Smooth muscle cell (in vitro differentiated cells): ENCODE results near the gene PRSS21. TPM values are rescaled to one million over a fixed set of nuclear protein-coding genes. Genes with fewer than 3 reads are reported as not detected.

ENCODE experiments used
- DNase-seq: peaks from one replicate; lab custom pipeline; 2025; ENCODE audit not compliant: unreplicated experiment; lab: John Stamatoyannopoulos, UW
- H2AFZ ChIP-seq: fragments of 200-600 bp; sonication (generic); 2 replicates; pipeline ENCODE4 v1.6.0; 2016; ENCODE audit warnings: antibody characterized with exemption, low read depth, mild to moderate bottlenecking
- H3F3A ChIP-seq: fragments of 200-600 bp; sonication (generic); 2 replicates; pipeline ENCODE4 v1.6.0; 2017; ENCODE audit warnings: antibody characterized with exemption, low read depth
- H3K27ac ChIP-seq: fragments of 200-600 bp; sonication (generic); 2 replicates; pipeline ENCODE4 v1.5.1; 2016; ENCODE audit warnings: low read depth, mild to moderate bottlenecking
- H3K27me3 ChIP-seq: fragments of 200-600 bp; sonication (generic); 2 replicates; pipeline ENCODE4 v1.6.1; 2016; ENCODE audit warnings: low read depth, mild to moderate bottlenecking
- H3K36me3 ChIP-seq: fragments of 200-600 bp; sonication (generic); 2 replicates; pipeline ENCODE4 v1.5.1; 2016; ENCODE audit warnings: low read depth
- H3K4me1 ChIP-seq: fragments of 200-600 bp; sonication (generic); 2 replicates; pipeline ENCODE4 v1.5.1; 2016; ENCODE audit warnings: low read depth
- H3K4me2 ChIP-seq: fragments of 200-600 bp; sonication (generic); 2 replicates; pipeline ENCODE4 v1.6.0; 2016; ENCODE audit warnings: mild to moderate bottlenecking
- H3K4me3 ChIP-seq: fragments of 200-600 bp; sonication (generic); 2 replicates; pipeline ENCODE4 v1.5.1; 2016; ENCODE audit warnings: mild to moderate bottlenecking
- H3K79me2 ChIP-seq: fragments of 200-600 bp; sonication (generic); 2 replicates; pipeline ENCODE4 v1.6.0; 2016; ENCODE audit warnings: low read depth, mild to moderate bottlenecking
- H3K9ac ChIP-seq: fragments of 200-600 bp; sonication (generic); 2 replicates; pipeline ENCODE4 v1.6.0; 2016; ENCODE audit warnings: low read depth
- H3K9me3 ChIP-seq: fragments of 200-600 bp; sonication (generic); replicated peaks from 2 replicates; pipeline ENCODE4 v1.5.1; 2016; ENCODE audit warnings: low read depth
- H4K20me1 ChIP-seq: fragments of 200-600 bp; sonication (generic); 2 replicates; pipeline ENCODE4 v1.6.0; 2016; ENCODE audit warnings: low read depth
- WGBS: methylation state at CpG from one replicate; pipeline ENCODE4 v1.1.7; 2016; ENCODE audit warnings: low lambda C conversion rate; 5-methylcytosine and 5-hydroxymethylcytosine counted together
- polyA plus RNA-seq: library from polyadenylated mRNA; unstranded; fragments of >200 nt; fragmentation: Nextera tagmentation; extraction: Ambion mirVana; gene quantifications from 2 replicates; pipeline ENCODE4 v1.2.1, GENCODE V29; 2016
- total RNA-seq: library from RNA; depleted of rRNA; stranded (reverse); fragments of >200 nt; gene quantifications from 2 replicates; pipeline ENCODE4 v1.2.3, GENCODE V29; 2014
- TF ChIP-seq, protein P1 (sequence below): fragments of 200-600 bp; sonication (generic); IDR thresholded peaks from 2 replicates; pipeline ENCODE4 v1.5.1; 2017; ENCODE audit warnings: borderline replicate concordance, mild to moderate bottlenecking, antibody characterized with exemption; ENCODE audit not compliant: insufficient read depth, poor library complexity, severe bottlenecking

The PRSS21 gene
- total and polyA plus RNA-seq, 2 experiments from 2014 or later, result not detected

DNA sequence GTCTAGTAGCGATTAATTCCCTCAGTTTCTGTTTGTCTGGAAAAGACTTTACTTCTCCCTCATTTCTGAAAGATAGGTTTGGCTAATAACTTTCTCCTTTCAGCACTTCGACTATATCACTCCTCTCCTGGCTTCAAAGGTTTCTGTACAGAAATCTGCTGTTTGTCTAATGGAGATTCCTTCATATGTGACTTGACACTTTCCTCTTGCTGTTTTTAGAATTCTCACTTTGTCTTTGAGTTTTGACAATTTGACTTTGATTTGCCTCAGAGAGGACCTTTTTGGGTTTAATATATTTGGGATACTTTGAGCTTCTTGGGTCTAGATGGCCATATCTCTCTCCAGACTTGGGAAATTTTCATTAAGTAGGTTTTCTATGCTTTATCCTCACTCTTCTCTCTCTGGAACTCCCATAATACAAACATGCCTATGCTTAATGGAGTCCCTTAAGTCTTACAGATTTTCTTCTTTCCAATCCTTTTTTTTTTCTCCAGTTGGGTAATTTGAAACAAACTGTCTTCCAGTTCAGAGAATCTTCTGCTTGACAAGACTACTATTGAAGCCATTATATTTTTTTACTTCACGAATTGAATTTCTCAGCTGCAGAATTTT, 7.8 kb upstream of the PRSS21 start:
- Histone ChIP-seq H3K9ac (no peak overlapping the region), H4K20me1 (no peaks in the 10 kb centered on the region), H3F3A (no peaks in the 10 kb centered on the region), H3K27ac (no peak overlapping the region), H3K4me2 (no peak overlapping the region), H3K4me3 (no peak overlapping the region), H3K4me1 (no peaks in the 10 kb centered on the region), H3K27me3 (no peaks in the 10 kb centered on the region), H3K9me3 (no peaks in the 10 kb centered on the region), H2AFZ (no peak overlapping the region), H3K36me3 (no peaks in the 10 kb centered on the region), H3K79me2 (no peaks in the 10 kb centered on the region)
- DNase-seq, result no peak
- WGBS, result 84% methylated on average over 3 of the region's 3 CpGs
- TF ChIP-seq, protein P1, sequence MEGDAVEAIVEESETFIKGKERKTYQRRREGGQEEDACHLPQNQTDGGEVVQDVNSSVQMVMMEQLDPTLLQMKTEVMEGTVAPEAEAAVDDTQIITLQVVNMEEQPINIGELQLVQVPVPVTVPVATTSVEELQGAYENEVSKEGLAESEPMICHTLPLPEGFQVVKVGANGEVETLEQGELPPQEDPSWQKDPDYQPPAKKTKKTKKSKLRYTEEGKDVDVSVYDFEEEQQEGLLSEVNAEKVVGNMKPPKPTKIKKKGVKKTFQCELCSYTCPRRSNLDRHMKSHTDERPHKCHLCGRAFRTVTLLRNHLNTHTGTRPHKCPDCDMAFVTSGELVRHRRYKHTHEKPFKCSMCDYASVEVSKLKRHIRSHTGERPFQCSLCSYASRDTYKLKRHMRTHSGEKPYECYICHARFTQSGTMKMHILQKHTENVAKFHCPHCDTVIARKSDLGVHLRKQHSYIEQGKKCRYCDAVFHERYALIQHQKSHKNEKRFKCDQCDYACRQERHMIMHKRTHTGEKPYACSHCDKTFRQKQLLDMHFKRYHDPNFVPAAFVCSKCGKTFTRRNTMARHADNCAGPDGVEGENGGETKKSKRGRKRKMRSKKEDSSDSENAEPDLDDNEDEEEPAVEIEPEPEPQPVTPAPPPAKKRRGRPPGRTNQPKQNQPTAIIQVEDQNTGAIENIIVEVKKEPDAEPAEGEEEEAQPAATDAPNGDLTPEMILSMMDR, result no peak

DNA sequence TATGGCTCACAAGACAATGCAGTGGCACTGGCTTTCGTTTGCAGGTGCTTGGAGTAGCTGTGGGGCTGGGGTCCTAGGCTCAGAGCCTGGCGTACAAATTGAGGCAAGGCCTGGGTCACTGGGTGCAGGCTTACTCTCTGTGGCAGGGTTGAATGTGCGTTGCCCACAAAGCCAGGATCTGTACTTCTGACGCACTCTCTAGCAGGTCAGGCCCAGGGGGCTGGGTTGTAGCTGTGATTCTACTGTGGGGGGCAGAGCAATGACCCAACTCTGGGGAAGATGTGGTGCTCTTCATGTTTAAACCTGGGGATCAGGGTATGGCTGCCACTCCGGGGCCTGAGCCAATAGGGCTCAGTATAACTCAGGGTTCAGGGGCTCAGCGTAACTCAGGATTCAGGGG, 6.4 kb upstream of the PRSS21 start:
- no peak overlapping the region for H3K4me2 ChIP-seq
- no peak for DNase-seq
- WGBS, result 90% methylated on average over 6 of the region's 6 CpGs

DNA sequence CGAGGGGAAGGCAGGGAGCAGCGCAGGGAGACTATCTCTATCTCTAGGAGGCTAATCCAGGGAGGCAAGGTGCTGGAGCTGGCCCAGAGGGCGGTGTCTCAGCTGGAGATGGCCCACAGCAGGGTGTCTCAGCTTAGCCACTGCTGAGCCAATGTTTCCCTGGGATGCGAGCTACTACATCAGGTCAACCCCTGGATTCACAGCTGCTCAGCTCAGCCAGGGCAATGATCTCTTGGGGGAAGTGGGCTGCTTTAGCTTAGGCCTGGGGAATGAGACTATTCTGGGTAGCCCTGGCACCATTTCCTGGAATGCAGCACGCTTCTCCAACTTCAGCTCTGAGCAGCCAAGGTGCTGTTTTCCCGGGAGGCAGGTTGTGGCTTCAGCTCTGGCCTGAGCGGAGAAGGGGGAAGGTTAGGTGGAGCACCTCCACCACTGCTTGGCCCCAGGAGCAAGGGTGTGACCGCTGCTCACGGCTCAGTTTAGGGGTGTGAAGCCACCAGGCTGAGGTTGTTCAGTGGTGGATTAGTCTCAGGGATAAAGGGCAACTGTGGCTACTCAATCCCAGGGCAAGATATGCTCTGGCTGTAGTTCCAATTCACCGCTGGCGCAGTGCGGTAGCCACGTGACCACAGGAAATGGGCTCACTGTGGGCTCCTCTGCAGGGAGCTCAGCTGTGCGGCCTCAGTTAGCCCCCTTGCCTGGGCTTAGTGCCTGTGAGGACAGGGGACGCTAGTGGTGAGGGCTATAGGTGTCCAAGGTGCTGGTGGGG, 5.2 kb upstream of the PRSS21 start:
- H3K36me3 ChIP-seq, result no peaks in the 10 kb centered on the region
- H4K20me1 ChIP-seq, result no peaks in the 10 kb centered on the region
- H3K4me3 ChIP-seq, result no peak overlapping the region
- WGBS, result 80% methylated on average over 15 of the region's 15 CpGs
- H3K9me3 ChIP-seq, result no peaks in the 10 kb centered on the region
- no peak overlapping the region for H3K4me2 ChIP-seq
- no peak overlapping the region for H3K9ac ChIP-seq
- no peak for DNase-seq
- TF ChIP-seq, protein P1, result no peak
- H2AFZ ChIP-seq, result no peak overlapping the region
- no peaks in the 10 kb centered on the region for H3K4me1 ChIP-seq
- no peaks in the 10 kb centered on the region for H3F3A ChIP-seq
- no peak overlapping the region for H3K27ac ChIP-seq
- H3K79me2 ChIP-seq, result no peaks in the 10 kb centered on the region
- H3K27me3 ChIP-seq, result no peaks in the 10 kb centered on the region

More for the DNA sequence above, 6.4 kb upstream of the PRSS21 start:
- Histone ChIP-seq H3K27ac (no peak overlapping the region), H3K4me1 (no peaks in the 10 kb centered on the region), H2AFZ (no peak overlapping the region), H3K9me3 (no peaks in the 10 kb centered on the region), H3K79me2 (no peaks in the 10 kb centered on the region), H4K20me1 (no peaks in the 10 kb centered on the region), H3K36me3 (no peaks in the 10 kb centered on the region), H3F3A (no peaks in the 10 kb centered on the region), H3K4me3 (no peak overlapping the region), H3K27me3 (no peaks in the 10 kb centered on the region), H3K9ac (no peak overlapping the region)
- TF ChIP-seq, protein P1, result no peak

DNA sequence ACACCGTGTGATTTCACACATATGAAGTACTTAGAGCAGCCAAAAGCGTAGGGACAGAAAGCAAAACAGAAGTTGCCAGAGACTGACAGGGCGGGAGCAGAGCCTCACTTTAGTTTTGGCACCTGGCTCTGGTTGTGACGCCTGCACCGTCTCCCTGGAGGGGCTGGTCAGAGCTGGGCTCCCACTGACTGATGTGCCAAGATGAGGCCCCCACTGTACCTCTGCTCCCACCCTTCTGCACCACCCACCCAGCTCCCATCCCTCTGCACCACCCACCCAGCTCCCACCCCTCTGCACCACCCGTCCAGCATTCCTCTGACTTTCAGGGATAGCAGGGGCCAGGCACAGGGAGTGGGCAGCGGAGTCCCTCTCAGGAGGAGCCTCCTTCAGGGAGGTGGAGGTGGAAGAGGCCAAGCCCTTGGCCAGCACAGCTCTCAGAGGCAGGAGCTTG, 3.2 kb upstream of the PRSS21 start:
- DNase-seq, result no peak
- no peak overlapping the region for H3K4me2 ChIP-seq

More for the DNA sequence above, 3.2 kb upstream of the PRSS21 start:
- no peaks in the 10 kb centered on the region for H4K20me1 ChIP-seq
- H3K4me3 ChIP-seq, result no peak overlapping the region
- no peaks in the 10 kb centered on the region for H3K36me3 ChIP-seq
- TF ChIP-seq, protein P1, result no peak
- H3F3A ChIP-seq, result no peaks in the 10 kb centered on the region
- H3K9me3 ChIP-seq, result no peaks in the 10 kb centered on the region
- no peaks in the 10 kb centered on the region for H3K79me2 ChIP-seq
- no peak overlapping the region for H2AFZ ChIP-seq
- no peaks in the 10 kb centered on the region for H3K27me3 ChIP-seq
- no peak overlapping the region for H3K9ac ChIP-seq
- no peaks in the 10 kb centered on the region for H3K4me1 ChIP-seq
- no peak overlapping the region for H3K27ac ChIP-seq
- WGBS, result 91% methylated on average over 7 of the region's 7 CpGs
